Urinary bladder (tissue), 4 donors: ENCODE results near the gene METTL22. TPM values are rescaled to one million over a fixed set of nuclear protein-coding genes. Genes with fewer than 3 reads are reported as not detected.
"Not testable (repeated sequence)": the region's sequence is repeated elsewhere in the genome, so short reads cannot be mapped to it uniquely, and the experiment has no call there.

Experiments used
- DNase-seq: peaks from one replicate; pipeline ENCODE4 v3.0.0-alpha.2; 2015; ENCODE audit errors: extremely low spot score
- H3K27ac ChIP-seq: one replicate; pipeline ENCODE4 v1.5.1; 2013; ENCODE audit warnings: low read depth, mild to moderate bottlenecking, moderate library complexity
- H3K36me3 ChIP-seq: one replicate; pipeline ENCODE4 v1.6.1; 2013; ENCODE audit warnings: mild to moderate bottlenecking, moderate library complexity; ENCODE audit not compliant: insufficient read depth
- H3K4me1 ChIP-seq: one replicate; pipeline ENCODE4 v1.6.1; 2013; ENCODE audit warnings: mild to moderate bottlenecking, moderate library complexity; ENCODE audit not compliant: insufficient read depth
- H3K4me3 ChIP-seq: one replicate; pipeline ENCODE4 v1.5.1; 2013; ENCODE audit warnings: low read depth, low read length
- WGBS: extraction: QIAGEN DNeasy Blood & Tissue Kit; methylation state at CpG from one replicate; pipeline ENCODE4 v1.1.7; 2013; 5-methylcytosine and 5-hydroxymethylcytosine counted together
- polyA plus RNA-seq: library from polyadenylated mRNA; stranded (reverse); fragments of 200-250 nt; gene quantifications from one replicate; pipeline ENCODE4 v1.2.3, GENCODE V29; 2013
- total RNA-seq: library from RNA; depleted of rRNA; stranded (reverse); fragments of >200 nt; gene quantifications from one replicate; pipeline ENCODE4 v1.2.3, GENCODE V29; 2014
- donor health status: healthy with polysubstance abuse.
- donor health status: healthy.

METTL22 gene
- total and polyA plus RNA-seq, 2 donors, result 22.4 to 25.2 TPM

DNA sequence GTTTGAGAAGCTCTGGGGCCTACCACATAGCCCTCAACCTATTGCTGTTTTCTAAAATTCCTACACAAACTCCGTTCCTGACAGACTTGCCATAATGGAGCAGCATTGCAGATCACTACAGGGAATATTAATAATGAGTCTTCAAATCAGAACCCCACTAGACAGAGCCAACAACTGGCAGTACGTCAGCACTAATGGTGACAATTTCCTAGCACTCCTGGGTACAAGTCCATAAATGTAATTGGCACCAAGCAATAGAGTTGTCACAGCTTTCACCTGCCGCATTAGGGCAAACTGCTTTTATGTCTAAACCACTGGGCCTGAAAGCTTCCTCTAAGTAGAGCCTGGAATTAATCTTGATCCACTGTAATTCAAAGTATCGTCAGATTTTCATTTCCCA is 27.4 kb downstream of the METTL22 start:
- 73% methylated on average over 4 of the region's 4 CpGs for WGBS
- H3K36me3 ChIP-seq, result peaks cover 2% of the 10 kb centered on the region
- H3K27ac ChIP-seq, result no peak overlapping the region
- DNase-seq, result no peak
- no peaks in the 10 kb centered on the region for H3K4me1 ChIP-seq
- no peak overlapping the region for H3K4me3 ChIP-seq

DNA sequence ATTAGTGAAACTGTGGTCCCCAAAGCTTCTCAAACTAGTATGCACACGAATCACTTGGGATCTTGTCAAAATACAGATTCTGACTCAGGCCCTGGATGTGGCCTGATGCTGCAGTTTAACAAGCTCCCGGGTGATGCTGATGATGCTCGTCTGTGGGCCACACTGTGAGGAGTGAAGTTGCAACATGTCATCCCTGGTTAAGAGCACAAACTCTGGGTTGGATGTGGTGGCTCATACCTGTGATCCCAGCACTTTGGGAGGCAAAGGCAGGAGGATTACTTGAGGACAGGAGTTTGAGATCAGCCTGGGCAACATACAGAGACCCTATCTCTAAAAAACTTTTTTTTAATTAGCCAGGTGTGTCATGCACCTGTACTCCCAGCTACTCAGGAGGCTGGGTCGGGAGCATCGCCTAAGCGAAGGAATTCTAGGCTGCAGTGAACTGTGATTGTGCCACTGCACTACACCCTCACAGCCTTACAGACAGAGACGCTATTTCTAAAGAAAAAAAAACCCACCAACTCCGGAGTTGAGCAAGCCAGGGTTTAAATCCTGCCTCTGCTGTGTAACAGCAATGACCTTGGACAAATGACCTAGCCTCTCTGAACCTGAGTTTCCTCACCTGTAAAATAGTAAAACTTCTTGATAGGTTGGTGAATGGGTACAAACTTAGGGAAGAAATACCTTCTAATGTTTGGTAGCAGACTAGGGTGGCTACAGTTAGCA is 28.5 kb downstream of the METTL22 start:
- WGBS, result 79% methylated on average over 8 of the region's 8 CpGs
- Histone ChIP-seq H3K27ac (no peak overlapping the region), H3K36me3 (peaks cover 2% of the 10 kb centered on the region), H3K4me3 (no peak overlapping the region), H3K4me1 (no peaks in the 10 kb centered on the region)
- no peak for DNase-seq

DNA sequence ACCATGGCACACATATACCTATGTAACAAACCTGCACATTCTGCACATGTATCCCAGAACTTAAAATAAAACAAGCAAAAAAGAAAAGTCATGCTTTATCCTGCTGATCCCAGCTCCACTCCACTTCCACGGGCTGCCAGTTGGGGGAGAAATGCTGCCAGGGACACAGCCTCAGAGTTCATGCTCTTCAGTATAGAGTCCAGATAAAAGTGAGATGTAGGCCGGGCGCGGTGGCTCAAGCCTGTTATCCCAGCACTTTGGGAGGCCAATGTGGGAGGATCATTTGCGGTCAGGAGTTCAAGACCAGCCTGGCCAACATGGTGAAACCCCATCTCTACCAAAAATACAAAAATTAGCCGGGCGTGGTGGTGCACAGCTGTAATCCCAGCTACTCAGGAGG is 30.5 kb downstream of the METTL22 start:
- not testable (repeated sequence) for DNase-seq, H3K4me3 ChIP-seq, H3K4me1 ChIP-seq, H3K27ac ChIP-seq, H3K36me3 ChIP-seq
- 58% methylated on average over 7 of the region's 7 CpGs for WGBS

- H3K4me1 ChIP-seq, result no peaks in the 10 kb centered on the region
- no peaks in the 10 kb centered on the region for H3K36me3 ChIP-seq
- DNase-seq, result no peak
- no peak overlapping the region for H3K4me3 ChIP-seq
- 83% methylated on average over 1 of the region's 1 CpG for WGBS
- no peak overlapping the region for H3K27ac ChIP-seq
Observed at GRCh38 chr16:8655184-8655717, 33.8 kb downstream of the METTL22 start.

DNA sequence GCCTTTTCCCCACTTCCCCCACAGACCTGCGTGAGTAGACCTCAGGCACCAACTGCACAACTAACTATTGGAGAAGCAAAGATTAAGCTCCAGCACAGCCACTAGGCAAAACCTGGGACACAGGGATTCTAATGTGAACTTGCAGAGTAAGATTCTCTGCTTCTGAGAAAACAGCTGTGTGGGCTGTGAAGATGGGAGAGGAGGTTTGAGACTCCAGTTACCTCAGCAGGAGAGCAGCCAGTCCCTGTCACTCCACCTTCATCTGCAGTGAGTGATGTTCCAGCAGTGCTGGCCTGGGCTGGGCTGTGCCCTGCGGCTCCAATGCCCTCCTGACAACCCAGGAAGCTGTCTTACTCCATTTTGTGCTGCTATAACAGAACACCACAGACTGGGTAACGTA is 34.9 kb downstream of the METTL22 start:
- DNase-seq, result no peak
- WGBS, result 51% methylated on average over 3 of the region's 3 CpGs

GRCh38 chr16:8660841-8661301 is 39.4 kb downstream of the METTL22 start:
- no peaks in the 10 kb centered on the region for H3K36me3 ChIP-seq
- no peak overlapping the region for H3K27ac ChIP-seq
- H3K4me1 ChIP-seq, result no peaks in the 10 kb centered on the region
- WGBS, result 22% methylated on average over 13 of the region's 13 CpGs
- H3K4me3 ChIP-seq, result no peak overlapping the region
- DNase-seq, result no peak

More for the DNA sequence above, 34.9 kb downstream of the METTL22 start:
- Histone ChIP-seq H3K36me3 (no peaks in the 10 kb centered on the region), H3K4me1 (no peaks in the 10 kb centered on the region), H3K27ac (no peak overlapping the region), H3K4me3 (no peak overlapping the region)

GRCh38 chr16:8661703-8662102 is 40.2 kb downstream of the METTL22 start:
- no peaks in the 10 kb centered on the region for H3K4me1 ChIP-seq
- H3K27ac ChIP-seq, result no peak overlapping the region
- no peak overlapping the region for H3K4me3 ChIP-seq
- no peaks in the 10 kb centered on the region for H3K36me3 ChIP-seq
- WGBS, result 85% methylated on average over 5 of the region's 5 CpGs
- no peak for DNase-seq

- Histone ChIP-seq H3K4me3 (no peak overlapping the region), H3K4me1 (no peaks in the 10 kb centered on the region), H3K36me3 (no peaks in the 10 kb centered on the region), H3K27ac (no peak overlapping the region)
- WGBS, result 76% methylated on average over 9 of the region's 9 CpGs
- DNase-seq, result no peak
Observed at GRCh38 chr16:8663192-8664089, 41.9 kb downstream of the METTL22 start.

DNA sequence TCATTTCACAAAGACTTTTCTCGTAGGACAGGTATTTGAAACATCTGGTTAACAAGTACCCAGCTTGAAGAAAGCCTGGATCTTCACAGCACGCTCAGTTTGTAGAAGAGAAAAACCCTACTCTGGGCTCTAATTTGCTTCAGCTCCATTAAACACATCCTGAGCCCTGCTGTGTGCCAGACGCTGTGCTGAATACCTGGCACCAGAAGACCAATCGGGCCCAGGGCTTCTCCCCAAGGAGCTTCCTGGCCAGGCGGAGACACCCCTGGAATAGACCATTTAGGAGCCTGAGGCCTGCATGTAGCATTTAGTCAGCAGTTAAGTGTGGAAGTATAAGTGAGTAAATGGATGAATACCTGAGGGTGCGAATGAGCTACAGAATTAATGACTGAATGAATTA is 44.0 kb downstream of the METTL22 start:
- Histone ChIP-seq H3K4me3 (no peak overlapping the region), H3K36me3 (no peaks in the 10 kb centered on the region), H3K4me1 (no peaks in the 10 kb centered on the region), H3K27ac (no peak overlapping the region)
- DNase-seq, result no peak
- whole genome bisulfite sequencing, result 76% methylated on average over 6 of the region's 6 CpGs

DNA sequence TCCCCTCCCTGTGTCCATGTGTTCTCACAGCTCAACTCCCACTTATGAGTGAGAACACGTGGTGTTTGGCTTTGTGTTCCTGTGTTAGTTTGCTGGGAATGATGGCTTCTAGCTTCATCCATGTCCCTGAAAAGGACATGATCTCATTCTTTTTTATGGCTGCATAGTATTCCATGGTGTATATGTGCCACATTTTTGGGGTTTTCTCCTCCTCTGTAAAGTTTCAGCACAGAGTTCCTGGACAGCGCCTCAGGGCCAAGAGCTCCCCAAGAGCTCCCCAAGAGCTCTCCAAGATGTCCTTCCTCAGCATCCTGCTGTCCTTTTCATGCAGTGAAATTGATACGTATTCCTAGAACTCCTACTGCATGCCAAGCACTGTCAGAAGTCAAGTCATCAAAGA is 46.0 kb downstream of the METTL22 start:
- Histone ChIP-seq H3K27ac (no peak overlapping the region), H3K4me1 (no peaks in the 10 kb centered on the region), H3K4me3 (no peak overlapping the region), H3K36me3 (no peaks in the 10 kb centered on the region)
- DNase-seq, result no peak
- WGBS, result 95% methylated on average over 3 of the region's 3 CpGs

DNA sequence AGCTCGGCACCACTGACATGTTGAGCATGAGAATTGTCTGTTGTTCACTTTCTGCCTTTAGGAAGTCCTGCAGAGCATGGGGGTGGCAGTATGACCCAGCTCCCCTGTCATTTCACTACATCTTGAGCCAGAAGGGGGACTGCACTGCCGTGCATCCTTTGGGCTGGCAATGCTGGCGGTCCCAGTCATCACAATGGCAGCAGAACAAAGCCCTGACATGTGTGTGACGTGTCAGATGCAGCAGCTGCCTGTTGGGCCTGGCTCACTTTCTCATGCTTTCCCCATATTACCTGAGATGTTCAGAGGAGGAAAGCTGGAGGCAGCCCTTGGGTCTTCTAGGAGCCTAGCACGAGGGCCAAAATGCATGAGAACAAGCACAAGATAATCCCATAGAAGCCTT is 46.6 kb downstream of the METTL22 start:
- Histone ChIP-seq H3K4me3 (no peak overlapping the region), H3K36me3 (no peaks in the 10 kb centered on the region), H3K4me1 (no peaks in the 10 kb centered on the region), H3K27ac (no peak overlapping the region)
- no peak for DNase-seq
- 84% methylated on average over 5 of the region's 5 CpGs for WGBS

DNA sequence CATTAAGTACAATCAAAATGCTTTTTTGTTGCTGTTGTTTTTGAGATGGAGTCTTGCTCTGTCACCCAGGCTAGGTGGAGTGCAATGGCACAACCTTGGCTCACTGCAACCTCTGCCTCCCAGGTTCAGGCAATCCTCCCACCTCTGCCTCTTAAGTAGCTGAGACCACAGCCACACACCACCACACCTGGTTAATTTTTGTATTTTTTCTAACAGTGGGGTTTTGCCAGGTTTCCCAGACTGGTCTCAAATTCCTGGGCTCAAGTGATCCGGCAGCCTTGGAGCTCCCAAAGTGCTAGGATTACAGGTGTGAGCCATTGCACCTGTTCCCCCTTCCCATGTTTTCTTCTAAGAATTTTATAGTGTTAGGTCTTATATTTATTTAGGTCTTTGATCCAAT is 48.0 kb downstream of the METTL22 start:
- Histone ChIP-seq H3K4me3 (no peak overlapping the region), H3K27ac (no peak overlapping the region), H3K36me3 (no peaks in the 10 kb centered on the region), H3K4me1 (no peaks in the 10 kb centered on the region)
- no peak for DNase-seq
- 77% methylated on average over 1 of the region's 1 CpG for WGBS

DNA sequence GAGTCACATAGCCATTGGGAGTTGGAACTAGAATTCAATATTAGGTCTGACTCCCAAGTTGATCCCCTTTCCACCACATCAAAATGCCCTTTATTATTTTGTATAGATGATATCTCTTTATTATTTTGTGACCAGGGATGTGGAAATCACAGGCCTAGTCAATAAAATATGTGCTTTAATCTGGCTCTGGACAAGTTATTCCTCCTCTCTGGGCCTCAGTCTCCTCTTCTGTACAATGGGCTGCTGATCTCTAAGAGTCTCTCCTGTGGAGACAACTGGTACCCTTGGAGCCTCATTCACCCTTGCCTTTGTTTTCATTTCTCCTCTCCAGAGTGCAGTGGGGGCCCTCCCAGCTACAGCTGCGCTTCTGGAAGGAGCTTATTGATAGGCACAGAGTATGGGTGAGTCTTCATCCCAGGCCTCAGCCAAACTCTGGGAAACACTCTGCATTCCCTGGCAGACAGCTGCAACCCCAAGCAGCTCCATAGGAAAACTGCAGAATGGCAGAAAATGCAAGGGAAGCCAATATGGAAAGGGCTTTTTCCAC is 48.6 kb downstream of the METTL22 start:
- H3K4me1 ChIP-seq, result no peaks in the 10 kb centered on the region
- no peak overlapping the region for H3K4me3 ChIP-seq
- DNase-seq, result no peak
- H3K27ac ChIP-seq, result no peak overlapping the region
- whole genome bisulfite sequencing, result 80% methylated on average over 1 of the region's 1 CpG
- H3K36me3 ChIP-seq, result no peaks in the 10 kb centered on the region
